T-helper 9 cell (primary cell): ENCODE data around the gene RUVBL2.

Source experiments
- DNase-seq: peaks from one replicate; pipeline ENCODE4 v3.0.0-alpha.2; 2020

RUVBL2 gene

DNA sequence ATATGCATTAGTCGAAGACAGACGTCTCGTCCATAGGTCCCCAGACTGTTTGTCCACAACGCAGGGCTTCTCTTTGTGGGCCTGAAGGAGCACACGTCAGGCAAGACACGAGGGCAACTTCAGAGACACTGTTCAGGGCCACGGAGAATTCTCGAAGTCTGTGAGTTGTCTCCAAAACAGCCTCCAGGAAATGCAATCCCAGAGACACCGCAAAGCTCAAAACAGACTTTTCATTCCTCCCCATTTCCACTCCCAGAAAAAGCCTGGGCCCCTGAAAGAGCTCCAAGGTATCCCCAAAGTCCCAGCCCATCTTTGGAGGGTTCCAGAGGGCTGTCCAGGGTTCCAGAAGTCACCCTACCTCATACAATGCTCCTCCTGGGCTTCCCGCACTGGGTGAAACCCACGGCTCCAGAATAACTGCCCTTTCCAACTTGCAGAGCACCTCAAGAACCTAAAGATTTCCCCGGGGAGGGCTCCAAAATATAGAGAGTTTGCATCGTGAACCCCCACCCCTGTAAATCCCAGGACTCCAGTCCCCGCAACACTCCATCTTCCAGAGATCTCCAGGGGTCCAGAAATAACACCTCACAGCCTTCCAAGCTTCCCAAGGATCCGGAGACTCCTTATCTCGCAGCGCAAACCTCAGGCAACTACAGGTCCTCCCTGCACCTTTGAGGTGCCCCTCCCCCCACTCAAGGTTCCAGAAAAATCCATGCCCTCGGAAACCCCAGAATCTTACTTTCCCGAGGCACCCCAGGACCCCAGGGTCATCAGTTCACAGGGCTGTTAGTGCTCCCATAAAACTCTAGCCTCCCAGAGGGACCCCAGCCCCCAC, 29.3 kb upstream of the RUVBL2 start:
- no peak for DNase-seq

DNA sequence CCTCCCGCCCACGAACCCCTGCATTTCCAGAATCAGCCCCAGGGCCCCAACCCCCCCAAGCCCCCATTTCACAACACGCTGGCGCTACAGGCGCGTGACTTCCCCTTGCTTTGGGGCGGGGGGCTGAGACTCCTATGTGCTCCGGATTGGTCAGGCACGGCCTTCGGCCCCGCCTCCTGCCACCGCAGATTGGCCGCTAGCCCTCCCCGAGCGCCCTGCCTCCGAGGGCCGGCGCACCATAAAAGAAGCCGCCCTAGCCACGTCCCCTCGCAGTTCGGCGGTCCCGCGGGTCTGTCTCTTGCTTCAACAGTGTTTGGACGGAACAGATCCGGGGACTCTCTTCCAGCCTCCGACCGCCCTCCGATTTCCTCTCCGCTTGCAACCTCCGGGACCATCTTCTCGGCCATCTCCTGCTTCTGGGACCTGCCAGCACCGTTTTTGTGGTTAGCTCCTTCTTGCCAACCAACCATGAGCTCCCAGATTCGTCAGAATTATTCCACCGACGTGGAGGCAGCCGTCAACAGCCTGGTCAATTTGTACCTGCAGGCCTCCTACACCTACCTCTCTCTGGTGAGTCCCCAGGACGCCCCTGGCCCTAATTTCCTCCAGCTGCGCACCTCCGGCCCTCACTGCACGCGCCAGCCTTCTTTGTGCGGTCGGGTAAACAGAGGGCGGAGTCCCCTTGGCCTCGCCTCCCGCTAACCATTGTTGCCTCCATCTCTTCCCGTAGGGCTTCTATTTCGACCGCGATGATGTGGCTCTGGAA, 28.5 kb upstream of the RUVBL2 start, which contains the start of gene FTL:
FTL (plus strand) TSS at position 270 of the 766 bp plus-strand sequence; CDS start at position 469, 199 bp downstream.
- peak; percentile 71 for DNase-seq

DNA sequence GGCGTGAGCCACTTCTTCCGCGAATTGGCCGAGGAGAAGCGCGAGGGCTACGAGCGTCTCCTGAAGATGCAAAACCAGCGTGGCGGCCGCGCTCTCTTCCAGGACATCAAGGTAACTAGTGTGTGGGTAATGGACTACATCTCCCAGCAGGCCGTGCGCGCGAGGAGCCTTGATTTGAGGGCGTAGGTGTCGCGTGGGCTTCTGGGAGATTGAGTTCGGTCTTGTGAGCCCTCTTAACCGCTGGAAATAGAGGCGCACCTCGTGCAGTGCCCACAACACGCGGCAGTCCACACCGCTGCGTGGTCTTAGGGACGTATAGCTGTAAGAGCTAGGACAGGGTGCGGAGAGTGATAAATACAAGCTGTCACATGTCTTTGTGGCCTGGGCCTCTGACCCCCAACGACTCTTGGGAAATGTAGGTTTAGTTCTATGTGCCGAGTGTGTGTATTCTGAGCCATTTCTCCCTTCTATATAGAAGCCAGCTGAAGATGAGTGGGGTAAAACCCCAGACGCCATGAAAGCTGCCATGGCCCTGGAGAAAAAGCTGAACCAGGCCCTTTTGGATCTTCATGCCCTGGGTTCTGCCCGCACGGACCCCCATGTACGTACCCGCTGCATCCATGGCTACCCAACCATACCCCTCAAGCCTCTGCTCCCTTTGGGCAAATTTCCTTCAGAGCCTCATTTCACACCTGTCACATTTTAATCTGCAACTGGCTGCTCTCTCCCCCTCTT, 27.7 kb upstream of the RUVBL2 start:
- peak; percentile 83 for DNase-seq

DNA sequence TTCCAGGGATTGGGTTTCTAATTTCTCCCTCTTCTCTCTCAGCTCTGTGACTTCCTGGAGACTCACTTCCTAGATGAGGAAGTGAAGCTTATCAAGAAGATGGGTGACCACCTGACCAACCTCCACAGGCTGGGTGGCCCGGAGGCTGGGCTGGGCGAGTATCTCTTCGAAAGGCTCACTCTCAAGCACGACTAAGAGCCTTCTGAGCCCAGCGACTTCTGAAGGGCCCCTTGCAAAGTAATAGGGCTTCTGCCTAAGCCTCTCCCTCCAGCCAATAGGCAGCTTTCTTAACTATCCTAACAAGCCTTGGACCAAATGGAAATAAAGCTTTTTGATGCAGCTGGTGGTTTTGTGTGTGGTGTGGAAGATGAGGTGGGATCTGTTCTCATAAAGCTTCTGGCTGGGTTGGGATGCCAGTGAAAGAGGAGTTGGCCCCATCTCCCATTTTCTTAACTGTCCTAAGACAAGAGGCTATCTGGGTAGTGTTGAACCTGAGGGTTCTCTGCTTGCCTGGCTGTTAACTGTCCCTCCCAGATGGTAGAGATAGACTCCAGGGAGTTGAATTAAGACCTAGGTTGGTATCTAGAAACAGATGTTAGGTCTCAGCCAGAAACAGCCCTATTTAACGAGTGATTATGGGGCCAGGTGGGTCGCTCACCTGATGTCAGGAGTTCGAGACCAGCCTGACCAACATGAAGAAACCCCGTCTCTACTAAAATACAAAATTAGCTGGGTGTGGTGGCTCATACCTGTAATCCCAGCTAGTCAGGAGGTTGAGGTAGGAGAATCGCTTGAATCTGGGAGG, 26.9 kb upstream of the RUVBL2 start:
- DNase-seq = no peak

DNA sequence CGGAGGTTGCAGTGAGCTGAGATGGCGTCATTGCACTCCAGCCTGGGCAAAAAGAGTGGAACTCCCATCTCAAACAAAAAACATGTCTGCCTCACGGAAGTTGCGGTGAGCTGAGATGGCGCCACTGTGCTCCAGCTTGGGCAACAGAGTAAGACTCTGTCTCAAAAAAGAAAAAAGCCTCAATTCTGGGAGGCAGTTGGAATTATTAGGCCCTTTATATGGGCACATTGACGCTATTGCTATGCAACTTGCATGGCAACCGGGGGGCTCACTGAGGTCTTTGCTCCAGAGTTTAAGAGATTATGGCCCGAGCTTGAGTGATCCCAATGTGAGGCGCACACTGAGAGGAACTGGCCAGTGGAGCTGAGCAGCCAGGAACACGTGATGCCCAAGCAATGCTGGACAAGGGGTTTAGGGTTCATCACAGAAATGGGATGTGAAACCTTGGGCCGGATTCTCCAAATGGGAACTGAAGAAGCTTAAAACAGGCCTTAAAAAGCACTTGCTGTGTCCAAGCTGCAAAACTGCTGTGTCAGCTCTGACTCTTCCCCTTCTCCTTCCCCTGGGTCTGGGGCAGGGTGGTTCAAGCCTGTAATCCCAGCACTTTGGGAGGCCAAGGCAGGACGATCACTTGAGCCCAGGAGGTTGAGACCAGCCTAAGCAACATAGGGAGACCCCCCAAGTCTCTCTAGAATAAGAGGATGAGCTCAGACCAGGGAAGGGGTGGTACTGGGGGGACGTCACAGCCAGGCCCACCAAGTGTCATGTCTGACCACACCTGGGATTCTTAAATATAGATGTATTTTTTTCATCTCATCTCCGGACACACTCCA, 26.1 kb upstream of the RUVBL2 start:
- DNase-seq = no peak

DNA sequence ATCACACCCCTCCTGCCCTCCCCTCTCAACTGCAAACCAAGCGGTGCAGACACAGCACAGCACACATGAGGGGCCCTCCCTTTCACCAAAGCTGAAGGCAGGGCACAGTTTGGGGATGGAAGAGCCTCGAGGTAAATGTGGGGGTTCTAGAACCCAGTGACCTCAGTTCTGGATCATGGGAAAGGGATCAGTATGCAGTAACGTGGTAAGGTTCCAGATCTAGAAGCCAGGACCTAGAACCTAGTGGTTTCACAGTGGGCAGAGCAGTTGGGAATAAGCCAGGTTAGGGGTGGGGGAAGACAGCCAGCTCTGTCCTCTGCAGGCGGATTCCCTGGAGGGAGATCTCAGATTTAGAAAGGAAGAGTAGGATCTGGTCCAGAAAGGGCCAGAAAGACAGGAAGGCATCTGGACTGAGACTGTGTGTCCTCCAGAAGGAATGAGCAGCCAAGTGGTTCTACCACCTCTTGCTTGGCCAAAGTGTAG, 25.5 kb upstream of the RUVBL2 start:
- DNase-seq = no peak

DNA sequence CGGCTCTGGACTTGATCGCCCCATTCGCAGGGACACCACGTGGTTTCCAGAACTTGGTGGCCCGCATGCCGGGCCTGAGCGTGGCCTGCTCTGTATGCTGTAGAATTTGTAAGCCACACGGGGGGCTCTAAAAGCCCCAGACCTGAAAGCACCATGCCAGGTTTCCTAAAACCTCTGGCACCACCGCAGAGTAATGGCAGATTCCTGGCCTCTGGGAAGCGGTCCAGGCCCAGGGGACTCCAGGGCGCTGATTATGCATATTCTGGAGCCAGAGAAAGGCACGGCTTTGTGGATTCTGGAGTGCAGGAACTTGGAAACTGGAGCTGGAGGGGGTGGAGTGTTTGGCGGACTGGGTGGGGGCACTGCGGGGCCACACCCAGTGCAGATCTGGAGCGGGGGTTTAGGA, 24.9 kb upstream of the RUVBL2 start:
- DNase-seq = no peak

DNA sequence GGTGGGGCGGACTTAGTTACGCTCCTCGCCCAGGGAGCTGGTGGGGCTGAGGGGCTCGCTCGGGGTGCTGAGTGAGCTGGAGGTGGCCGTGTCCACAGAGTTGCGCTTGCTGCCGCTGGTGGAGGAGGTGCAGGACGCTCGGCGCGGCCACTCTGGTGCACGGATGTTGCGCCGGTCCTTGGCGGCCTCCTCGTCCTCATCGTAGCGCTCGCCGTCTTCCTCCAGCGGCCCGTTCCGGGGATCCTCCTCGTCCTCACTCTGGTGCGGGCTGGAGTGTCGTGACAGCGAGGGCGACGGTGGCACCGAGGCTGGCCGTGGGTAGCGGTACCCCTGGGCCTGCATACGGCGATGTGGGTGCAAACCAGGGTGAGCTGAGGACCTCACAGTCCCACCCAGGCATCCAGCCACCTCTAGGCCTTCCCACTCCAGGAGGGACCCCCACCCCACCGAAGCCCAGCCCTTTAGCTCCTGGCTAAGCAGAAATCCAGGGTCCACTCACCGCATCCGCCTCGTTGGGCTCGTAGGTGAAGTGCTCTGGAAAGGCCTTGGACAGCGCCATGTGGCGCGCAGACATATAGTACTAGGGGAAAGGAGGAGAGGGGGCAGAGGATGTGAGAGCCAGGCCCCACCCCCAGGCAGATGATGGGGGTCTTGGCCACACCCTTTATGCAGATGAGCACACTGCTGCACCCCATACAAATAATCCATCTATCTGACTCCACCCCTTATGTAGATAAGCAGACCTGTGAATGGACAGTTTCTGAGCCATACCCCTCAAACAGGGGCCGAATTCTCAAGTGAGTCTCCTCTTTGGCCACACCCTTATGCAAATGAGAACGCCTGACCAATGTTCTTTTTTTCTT, 24.2 kb upstream of the RUVBL2 start:
- no peak for DNase-seq

DNA sequence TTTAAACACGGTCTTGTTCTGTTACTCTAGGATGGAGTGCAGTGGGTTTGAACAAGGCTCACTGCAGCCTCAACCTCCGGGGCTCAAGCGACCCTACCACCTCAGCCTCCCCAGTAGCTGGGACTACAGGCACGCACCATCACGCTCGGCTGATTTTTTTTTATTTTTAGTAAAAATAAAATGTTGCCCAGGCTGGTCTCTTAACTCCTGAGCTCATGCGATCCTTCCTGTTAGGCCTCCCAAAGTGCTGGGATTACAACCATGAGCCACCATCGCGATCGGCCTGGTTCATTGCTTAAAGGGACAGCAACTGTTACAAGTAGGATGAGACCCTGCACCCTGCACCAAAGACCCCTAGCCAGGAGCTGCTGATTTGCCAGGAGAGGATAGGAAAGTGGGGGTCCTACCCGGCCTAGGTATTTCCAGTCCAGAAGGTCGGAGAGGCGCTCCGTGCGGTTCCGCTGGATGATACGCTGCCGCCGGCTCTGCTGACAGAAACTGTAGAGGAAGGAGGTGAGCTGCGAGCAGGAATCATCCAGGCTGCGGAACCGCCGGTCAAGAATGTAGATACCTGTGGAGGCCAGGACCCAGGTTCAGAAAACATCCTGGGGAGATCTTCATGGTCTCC, 23.4 kb upstream of the RUVBL2 start:
- no peak for DNase-seq

DNA sequence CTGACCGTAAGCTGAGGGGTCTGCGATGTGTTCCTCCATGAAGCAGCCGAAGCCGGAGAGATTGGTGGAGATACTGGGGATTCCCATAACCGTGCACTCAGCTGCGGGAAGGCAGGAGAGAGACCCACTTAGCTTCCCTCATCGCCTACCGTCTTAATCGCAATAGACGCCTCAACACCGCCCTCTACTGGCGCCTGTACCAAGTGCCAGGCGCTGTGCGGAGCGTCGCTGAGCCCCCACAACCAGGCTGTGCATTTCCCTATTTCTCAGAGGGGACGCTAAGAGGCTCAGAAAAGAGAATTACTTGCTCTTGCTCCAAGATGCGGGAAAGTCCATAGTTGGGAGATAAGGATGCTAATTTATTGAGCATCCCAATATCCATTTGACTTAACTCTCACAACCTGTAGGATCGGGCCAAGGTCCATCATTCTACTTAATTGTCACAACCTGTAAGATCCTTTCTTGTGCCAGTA, 22.7 kb upstream of the RUVBL2 start:
- peak; percentile 87 for DNase-seq

DNA sequence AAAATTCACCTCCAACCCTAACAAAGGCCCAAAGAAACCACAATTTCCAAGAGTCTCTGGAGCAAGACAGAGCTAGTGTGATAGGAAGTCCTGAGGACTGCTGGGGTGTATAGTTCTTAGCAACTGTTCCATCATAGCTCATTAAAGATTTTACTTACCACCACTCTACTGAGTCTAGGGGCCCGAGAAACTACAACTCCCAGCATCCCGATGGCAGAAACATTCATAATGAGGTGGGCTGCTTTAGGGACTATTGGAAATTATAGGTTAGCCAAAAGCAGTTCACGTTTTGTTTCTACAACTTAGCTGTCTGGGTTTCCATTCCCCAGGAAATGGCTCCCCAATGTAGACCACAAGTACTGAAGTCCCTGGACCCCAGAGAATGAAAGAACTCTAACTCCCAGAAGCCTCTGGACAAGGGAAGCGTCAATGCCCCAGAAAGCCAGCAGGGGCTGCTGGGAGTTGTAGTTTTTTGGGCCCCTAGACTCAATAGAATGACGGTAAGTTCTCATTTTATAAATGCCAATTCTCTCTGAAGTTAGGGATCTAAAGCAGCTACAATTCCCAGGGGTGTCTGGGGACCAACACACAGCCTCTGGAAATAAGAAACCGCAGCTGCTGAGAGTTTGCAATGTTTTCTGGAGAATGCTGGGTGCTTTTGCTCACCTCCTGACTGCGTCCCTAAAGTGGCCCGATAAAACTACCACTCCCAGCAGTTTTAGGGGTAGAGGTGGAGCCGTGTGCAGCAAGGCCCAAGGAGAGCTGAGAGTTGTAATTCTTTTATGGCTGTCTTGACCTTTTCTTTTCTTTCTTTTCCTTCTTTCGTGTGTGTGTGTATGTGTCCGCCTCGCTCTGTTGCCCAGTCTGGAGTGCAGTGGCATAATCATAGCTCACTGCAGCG, 17.5 kb upstream of the RUVBL2 start:
- DNase-seq = no peak

DNA sequence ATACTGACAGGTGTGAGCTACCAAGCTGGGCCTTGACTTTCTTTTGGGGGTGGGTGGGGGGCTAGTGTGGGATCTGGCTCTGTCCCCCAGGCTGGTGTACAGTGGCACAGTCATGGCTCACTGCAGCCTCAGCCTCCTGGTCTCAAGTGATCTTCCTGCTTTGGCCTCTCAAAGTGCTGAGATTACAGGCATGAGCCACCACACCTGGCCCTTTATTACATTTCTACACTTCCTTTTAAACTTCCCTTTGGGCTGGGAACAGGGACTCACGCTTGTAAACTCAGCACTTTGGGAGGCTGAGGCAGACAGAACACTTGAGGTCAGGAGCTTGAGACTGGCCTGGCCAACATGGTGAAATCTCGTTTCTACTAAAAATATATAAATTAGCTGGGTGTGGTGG, 16.6 kb upstream of the RUVBL2 start:
- DNase-seq = no peak

DNA sequence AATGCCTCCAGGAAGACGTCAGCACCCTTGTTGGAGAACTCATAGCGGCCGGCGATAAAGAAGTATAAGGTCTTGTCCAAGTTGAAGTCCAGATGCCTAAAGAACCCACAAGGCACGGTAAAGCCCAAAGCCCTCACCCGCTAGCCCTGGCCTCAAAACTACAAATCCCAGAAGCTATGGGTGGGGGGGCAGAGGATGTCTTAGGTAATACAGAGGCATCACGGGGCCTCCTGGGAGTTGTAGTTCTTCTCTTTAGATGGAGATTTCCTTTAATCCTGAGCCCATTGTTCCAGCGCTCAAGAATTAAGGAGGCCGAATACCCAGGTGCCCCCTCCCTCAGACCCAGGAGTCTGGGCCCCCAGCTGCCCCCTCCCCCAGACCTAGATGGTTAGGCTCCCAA, 11.4 kb upstream of the RUVBL2 start:
- no peak for DNase-seq

DNA sequence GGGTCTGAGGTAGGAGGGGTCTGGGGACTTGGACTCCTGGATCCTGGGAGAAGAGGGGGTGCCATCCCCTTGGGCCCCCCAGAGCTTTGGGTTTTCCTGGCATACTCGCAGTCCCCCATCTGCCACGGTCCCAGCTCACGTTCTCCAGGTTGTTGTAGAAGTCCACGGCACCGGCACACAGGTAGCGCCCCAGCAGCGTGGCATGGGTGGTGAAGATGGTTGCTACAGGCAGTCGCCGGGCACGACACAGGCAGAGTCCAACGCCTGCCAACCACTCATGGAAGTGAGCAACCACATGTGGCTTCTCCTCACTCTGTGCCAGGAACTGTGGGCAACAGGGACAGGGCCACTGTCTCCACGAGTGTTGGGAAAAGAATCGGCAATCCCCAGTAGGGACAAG, 8.0 kb upstream of the RUVBL2 start:
- no peak for DNase-seq

DNA sequence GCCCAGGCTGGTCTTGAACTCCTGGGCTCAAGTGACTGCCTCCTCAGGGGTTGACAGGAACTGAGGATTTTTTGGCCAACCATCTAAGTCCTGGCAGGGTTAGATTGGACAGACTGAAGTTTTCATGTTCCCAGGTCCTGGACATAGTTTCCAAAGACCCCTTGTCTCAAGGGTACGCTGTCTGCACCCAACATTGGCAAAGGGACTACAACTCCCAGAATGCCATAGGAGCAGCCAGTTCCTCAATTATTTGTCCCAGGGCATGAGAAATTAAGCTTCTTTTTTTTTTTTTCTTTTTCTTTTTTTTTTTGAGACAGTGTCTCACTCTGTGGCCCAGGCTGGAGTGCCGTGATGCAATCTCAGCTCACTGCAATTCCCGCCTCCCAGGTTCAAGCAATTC, 7.5 kb upstream of the RUVBL2 start:
- DNase-seq = no peak

DNA sequence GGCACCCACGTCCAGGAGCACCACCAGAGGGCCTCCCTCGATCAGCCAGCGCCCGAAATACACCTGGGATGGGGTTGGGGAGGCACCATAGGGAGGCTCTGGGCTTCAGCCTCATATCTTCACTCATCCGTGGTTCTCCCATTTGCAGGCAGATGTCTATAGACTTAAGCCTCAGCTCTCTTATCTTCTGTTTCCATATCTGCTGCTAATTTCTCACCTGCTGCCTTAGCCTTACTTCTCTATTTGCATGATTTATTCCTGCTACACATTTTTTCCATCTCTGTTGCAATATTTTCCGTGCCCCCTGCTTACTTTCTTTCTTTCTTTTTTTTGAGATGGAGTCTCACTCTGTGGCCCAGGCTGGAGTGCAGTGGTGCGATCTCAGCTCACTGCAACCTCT, 6.4 kb upstream of the RUVBL2 start:
- no peak for DNase-seq

DNA sequence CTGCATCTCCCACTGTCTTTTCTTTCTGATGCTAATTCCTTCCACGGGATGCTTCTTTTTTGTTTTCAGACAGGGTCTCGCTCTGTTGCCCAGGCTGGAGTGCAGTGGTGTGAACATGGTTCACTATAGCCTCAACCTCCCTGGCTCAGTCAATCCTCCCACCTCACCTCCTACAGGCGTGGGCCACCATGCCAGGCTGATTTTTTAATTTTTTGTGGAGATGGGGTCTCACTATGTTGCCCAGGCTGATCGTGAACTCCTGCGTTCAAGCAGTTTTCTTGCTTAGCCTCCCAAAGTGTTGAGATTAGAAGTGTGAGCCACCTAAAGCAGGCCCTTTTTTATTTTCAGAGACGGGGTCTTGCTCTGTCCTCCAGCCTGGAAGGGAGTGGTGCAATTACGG, 5.4 kb upstream of the RUVBL2 start:
- DNase-seq = no peak

DNA sequence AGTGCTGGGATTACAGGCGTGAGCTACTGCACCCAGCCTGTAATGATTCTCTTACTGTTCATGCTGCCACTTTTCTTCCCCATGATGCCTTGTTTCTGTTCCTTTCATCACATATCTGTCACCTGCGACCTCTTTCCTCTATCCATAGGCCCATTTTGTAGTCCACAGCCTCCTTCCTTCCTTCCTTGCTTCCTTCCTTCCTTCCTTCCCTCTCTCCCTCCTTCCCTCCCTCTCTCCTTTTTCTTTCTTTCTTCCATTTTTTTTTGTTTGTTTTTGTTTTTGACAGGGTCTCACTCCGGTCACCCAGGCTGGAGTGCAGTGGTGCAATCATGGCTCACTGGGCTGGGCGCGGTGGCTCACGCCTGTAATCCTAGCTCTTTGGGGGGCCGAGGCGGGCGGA, 4.8 kb upstream of the RUVBL2 start:
- no peak for DNase-seq
